ENCODE measurements around the gene ARL15.

ARL15 gene

DNA sequence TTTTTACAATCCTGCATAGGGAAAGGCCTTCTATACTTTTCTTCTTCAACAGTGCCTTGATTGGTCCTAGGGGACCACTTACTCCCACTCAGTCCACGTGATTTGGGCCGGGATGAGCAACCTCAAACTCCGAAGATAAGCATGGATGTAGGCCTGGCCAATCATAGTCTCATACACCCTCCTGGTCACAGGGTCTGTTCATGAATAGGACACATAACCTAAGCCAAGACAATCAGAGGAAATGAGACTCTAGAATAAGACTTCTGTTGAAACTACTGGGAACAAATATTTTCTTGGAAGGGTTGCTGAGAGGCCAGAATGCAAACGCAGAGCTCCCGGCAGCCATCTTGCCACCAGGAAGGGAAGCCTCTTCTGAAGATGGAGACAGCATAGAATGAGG, 68.1 kb downstream of the ARL15 start:
- DNase-seq = no peak

DNA sequence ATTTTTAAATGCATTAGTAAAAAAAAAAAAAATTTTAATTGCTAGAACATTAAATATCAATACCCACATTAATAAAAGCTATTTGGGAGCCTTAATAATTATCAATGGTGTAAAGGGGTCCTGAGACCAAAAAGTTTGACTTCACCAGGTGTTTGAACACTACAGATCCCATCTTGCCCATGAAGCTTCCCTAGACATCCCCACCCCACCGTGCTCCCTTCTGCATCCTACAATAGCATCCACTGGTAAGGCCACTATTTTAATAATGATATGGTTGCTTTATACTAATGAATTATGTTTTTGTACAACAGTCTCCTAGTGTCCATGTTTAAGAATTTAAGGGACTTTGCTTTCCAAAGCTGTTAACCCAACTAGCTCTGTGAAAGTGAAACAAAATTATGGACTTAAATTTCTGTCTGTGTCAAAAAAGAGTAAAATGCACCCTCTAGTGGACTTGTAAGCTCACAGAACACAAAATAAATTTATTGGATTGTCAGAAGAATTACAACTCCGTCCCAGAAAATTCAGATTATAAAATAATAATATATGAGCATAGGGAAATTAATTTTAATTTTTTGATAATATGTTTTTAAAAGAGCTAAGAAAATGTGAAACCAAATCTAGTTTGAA, 76.0 kb downstream of the ARL15 start:
- DNase-seq = peak; percentile 19

DNA sequence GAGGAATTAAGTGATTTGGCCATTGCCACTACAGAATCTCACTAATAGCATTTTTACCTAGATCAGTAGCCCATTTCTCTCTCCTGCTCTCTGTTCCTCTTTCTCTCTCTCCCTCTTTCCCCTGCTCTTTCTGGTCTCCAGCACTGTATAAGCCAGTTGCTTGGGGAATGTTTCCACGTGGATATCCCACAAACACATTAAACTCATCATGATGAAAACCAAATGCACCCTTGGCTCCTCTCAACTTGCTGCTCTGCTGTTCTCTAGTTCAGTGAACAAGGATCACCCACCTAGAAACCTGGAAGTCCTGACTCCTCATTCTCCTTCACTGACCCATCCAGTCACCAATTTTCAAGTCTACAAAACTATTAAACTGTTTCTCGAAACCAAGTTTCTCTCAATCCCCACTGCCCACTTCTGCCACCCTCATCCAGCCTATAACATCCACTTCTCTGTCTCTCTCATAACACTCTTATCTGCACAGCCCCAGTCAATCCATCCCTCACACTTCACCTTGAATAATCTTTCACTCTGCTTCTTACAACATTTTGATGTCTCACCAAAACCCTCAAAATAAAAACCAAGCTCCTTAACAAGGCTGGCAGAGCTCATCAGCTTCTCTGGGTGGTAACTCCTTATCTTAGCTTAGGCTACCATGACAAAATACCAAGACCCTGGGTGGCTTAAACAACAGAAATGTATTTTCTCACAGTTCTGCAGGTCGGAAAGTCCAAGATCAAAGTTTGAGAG, 79.3 kb downstream of the ARL15 start:
- no peak for DNase-seq

DNA sequence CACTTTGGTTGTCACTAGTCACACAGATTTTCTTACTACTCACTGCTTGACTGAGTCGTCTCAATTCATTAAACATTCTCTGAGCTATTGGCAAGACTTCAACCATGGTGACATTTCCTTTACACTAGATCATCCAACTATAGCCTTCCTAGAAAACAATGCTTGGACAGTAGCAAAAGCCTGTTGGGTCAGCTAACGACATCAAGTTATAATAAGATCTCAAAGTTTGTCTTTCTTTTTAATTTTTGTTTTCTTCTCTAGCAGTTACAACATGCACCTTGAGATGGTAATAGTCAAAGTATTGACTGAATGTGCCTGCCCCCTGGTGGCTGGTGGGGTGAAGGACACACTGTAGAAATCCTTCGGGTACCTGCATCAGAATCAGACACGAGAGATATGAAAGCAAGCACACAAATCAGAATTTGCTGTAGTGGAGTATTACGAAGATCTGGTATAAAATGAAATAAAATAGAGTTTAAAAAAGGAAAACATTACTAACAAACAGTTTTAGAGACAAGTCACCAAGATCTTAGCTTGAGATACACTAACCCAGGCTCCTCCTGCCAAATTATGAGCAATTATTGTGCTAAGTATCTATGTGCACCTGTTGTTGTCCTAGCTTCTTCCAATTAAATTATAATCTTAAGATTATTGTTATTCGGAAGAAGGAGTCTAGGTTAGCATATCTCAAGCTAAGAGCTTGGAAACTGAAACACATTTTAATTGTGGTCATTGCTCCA, 81.2 kb downstream of the ARL15 start:
- DNase-seq = peak; percentile 37

DNA sequence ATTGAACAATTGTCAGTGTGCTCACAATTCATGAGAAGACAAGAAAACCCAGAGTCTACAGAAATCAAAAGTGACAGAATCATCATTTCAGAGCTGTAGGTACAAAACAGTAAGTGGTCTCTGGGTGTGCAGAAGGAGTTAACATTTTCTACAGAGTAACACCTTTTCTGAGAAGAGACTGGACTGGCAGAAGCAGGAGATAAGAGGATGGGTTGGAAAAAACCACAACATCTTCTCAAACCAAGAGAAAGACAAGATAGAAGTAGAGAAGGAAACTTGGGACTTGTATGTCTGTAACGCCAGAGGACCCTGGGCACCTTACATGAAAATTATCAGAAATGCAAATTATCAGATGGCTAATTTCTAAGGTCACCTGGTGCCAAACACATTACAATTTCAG, 82.6 kb downstream of the ARL15 start:
- DNase-seq = no peak

DNA sequence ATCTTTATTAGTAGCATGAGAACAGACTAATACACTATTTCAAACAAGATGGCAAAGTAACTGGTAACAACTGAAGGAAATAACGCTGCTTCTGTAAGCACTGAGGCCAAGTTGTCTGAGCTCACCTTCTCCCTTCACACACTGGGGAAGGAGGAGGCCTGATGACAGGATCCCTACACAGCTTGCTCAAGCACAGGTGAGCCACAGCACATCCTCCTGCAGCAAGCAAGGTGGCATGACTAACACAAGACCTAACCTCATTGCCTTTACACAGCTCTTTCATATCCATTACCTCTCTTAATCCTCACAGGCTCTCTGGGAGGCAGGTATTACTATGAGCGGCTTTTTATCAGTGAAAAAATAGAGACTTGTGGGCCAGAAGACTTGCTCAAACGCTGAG, 83.3 kb downstream of the ARL15 start:
- no peak for DNase-seq

DNA sequence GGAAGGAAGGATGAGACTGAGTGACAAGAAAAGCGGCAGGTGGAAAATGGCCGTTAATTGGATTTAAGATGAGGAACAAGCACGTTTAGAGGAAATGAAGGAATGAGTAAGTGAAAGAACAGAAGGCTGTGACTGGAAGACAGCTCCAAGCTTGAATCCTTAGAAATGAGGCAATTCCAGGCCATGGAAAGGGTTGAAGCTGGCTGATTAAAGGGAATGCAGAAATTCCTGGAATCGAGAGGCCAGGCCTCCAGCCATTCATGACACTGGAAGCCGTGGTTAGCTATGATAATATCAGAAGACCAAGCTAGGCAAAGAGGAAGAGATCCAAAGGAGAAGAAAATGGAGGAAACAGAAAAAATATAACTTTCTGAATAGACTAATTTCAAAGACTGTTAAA, 84.2 kb downstream of the ARL15 start:
- DNase-seq = no peak

DNA sequence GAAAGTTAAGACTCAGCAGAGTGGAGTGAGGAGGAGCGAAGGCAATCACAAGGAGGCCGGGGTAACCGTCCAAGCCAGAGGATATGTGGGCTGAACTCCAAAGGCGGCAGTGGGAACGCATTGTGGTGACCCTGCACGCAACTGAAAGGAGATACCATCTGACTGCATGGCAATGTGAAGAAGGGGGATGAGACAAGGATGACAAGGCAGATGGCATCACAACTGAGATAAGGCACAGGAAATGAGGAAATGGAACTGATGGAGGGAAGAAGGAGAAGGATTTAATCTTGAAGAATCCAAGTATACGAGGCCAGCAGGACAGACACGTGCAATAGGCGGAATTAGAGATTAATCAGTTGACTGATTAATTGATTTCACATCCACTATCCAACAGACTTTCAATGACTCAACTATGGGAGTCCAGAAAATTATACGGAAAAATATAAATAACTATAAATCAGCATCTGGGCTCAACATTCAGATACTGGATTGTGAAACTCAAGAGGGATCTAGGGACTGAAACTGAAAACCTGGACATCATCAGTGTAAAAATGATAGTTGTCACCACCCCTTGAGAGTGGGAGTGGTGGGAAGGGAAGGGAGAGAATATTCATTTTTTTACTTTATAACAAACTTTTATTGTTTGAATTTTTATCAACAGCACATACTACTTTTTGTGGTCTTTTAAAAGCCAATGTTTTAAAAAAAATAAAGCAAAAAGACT, 86.1 kb downstream of the ARL15 start:
- DNase-seq = no peak

DNA sequence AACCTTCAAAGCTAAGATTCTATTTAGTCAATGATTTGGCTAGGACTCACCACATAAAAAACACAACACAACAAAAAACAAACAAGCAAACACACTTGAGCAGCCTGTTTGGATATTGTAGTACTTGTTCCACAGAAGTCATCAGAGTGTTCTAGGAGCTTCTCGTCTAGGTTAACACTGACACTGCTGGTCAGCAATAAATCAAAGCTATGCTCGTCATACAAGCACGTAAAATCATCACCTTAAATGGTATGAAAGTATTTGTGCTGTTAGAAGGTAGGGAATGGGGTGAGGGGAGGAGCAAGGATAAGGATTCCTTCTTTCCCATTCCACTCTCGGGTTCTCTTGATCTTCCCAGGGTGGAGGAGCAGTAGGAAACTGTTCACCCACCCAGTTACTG, 88.0 kb downstream of the ARL15 start:
- no peak for DNase-seq

DNA sequence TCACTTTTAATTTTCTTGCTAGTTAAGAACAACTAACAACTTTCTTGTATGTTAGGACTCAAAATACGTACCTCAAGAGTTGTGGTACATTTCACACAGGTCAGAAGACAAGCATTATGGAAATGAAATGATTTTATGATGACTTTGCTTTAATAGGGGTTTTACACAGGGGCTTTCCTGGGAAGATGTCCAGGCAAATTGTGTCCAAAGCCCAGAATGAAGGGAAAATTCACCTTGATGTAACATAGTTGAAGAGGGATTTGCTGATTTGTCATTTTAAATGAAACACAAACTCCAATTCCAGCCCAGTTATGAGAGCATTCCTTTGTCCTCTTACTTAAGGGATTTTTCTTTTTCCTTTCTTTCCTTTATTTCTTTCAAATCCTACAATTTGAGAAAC, 89.2 kb downstream of the ARL15 start:
- DNase-seq = no peak

DNA sequence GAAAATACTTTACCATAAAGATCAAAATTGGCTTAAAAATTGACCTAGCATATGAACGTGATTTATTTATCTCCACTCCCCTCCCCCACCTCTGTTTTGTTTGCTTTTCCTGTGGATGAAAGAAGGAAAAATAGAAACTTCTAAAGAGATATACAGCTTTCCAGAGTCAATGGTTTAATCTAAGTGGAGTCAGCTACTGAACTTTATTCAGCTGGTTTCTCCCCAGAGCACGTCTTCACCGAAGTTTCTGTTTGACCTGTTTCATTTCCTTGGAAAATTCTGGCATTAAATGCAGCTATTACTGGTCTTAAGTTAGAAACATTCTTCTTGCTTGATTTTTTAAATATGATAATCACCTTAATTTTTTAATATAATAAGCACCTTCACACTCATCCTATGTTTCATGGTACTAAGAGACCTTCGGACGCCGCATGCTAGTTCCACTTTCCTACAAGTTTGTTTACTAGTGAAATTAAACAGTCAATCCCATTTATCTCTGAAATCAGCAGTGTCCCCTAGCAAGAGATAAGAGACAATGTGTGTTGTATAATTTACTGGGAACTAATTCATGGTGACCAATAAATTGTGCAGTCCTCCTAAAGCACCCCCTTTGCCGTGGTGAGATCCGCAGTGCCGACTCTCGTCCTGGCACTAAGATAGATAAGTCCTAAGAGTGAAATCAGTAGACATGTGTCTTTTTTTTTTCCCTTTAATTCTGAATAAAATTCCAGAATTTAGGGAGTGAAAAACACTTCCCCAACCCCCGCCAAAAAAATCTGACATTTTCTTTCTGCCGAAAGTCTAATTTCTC, 89.9 kb downstream of the ARL15 start:
- DNase-seq = no peak

DNA sequence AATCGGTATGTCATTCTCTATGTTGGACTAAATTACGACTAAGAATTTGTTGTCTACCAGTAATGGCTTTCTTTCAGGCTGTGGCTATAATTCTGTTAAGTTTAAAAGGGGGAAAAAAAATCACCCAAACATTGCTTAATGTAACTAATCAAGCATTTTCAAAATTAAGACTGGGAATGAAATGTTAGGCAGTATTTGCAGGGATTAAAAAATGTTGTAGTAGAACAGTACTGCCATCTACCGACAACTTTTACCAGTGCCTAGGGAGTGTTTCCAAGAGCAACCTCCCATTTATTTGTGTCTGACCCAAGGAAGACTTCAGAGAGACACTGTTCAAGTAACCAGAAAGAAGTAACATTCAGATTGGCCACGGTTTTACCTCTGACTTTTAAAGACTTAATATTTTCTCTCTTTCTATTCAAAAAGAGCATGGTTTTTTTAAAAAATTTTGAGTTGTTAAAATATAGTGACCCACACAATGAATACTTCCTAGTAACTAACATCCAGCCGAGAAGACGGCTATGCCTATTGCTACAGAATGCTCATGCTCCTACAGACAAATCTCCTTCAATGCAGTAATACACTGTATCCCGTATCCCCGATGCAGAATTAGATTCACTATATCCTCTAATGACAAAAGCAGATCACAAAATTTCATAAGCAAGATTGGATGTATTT, 92.4 kb downstream of the ARL15 start:
- DNase-seq = peak; percentile 14

DNA sequence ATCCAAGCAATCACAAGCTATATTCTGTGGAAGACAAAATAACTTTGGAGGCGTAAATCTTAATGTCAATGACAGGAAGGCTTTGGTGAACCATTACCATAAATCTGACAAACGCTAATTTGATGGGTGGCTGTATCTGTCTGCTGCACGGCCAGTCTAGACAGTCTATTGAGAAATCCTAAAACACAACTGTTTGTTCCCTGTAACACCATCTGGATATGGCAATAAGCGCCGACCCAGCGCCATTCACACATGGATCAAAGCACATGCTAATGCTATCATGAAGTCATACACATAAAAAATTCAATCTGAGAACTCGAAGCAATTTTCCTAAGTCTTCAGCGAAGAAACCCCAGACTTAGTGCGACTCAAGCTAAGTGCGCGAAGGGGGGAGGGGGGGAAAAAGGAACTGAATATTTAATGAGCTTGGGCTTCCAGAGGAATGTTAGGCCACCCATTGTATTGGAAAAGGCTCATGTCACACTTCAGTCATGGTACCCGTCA, 95.1 kb downstream of the ARL15 start:
- DNase-seq = no peak

DNA sequence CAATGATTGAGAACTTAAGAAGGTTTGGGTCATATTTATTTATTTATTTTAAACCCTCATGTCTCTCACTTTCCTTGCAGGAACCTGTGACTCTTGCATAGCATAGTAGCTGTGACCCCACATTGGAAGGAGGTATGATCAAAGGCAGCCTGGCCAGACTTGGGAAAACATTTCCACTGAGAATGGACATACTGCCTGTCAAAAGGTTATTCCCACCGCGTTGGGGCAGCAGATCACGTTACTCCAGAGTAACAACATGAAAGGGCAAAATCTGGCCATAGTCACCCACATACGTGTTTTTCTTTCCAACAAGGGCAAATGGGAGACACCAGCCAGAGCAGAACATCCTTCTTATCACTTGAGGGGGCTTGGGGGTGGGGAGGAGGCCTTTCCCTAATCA, 95.7 kb downstream of the ARL15 start:
- no peak for DNase-seq

DNA sequence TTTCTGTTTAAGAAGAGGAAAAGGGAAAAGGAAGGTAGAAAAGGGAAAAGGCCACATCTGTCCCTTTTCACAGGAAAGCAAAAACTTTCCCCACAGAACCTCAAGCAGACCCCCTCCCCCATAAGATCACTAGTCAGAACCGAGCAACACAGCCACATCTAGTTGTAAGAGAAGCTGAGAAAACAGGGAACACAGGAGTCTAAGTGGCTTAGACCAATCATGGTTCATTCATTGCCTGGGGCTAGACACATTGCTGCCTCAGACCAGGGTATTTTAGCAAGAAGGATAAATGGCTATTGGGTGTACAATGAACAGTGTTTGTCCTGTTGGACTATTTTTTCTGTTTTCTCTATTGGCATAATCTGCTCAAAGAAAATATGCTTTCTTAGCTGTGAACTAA, 98.0 kb downstream of the ARL15 start:
- DNase-seq = no peak

DNA sequence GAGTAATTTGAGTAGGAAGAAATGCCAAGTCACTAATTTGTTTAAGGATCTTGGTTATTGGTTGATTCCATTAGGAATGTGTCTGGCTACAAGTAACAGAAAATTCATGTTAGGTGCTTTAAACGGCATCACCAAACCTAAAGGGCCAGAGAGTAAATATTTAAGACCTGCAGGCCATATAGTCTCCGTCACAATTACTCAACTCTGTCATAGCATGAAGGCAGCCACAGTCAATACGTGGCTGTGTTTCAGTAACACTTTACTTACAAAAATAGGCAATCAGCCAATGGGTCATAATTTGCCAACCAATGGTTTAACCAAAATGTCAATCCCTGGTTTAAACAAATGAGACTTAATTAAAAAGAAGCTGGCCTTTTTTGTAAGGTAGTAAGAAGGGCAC, 98.5 kb downstream of the ARL15 start:
- no peak for DNase-seq

DNA sequence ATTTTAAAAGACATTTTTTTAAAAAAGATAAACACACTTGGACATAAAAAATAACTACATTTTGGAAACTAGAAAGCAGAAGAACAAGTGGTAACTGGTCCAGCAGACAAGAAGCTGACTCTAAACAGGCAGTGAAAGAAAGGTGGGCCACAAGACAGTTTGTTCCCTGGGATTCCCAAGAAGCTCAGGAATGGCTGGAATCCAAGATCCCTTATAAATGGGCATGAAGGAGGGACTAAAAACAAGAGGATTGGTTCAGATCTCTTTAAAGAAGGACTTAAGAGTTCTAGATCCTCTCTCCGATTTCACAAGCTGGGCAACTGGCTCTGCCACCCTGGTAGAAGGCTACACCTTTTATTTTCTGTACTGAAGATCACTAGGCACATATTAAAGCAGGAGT, 102.8 kb downstream of the ARL15 start:
- no peak for DNase-seq

DNA sequence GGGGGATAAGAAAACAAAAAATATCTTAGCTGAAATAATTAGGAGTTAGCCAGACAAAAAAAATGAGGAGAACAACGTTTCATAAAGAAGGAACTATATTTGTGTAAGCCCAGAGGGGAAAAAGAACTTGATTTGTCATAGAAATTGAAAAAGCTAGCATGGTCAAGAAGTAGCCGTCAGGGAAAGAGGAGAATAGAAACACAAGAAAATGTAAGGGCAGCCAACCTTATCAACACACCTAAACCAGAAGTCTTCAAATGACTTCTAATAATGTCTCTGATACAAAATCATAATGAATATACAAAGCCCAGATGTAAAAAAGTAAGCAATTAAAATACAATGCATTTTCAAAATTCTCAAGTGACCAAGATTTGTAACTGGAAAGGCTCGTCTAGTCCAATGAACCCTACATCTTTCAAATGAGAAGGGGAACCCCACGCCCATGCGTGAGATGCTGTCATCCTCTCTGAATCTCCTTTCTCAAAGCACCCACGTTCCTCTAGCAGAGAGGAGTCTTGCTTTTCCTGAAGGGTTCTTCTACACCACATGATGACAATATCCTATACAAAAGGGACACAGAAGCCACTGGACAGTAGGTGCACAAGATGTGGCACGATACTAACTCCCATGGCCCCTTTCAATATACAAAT, 103.7 kb downstream of the ARL15 start:
- DNase-seq = no peak

DNA sequence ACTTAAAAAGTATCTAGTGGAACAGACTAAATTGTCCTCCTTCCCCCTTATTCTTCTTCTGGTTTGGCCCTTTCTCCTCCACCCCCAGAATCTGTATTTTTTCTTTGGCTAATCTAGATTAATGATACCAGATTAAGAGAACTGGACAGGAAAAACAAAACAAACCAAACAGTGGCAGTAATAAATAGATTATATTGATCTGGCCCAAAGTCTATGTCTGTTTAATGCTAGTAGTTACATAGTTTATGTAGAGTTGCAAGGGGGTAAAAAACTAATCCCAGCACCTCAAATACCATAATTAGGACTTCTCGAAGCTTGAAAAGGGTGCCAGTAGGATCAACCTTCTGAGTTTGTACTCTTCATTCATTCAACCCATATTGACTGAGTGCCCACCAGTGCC, 104.5 kb downstream of the ARL15 start:
- DNase-seq = no peak

DNA sequence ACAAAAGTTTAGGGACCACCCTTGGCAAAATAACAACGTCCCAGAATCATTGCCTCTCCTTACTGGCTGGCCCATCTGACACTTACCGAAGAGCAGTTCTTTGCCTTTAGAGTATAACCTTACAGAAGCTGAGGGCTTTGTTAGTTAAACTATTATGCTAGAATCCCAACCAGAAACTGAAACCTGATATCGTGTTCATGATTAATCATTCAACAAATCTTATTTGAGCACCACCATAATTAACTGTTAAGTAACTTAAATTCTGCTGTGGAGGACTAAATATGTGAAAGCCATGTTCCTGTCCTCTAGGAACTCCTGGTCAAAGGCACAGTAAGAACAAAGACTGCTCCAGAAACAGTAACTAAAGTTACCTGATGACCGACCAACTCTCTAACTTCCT, 104.9 kb downstream of the ARL15 start:
- no peak for DNase-seq

DNA sequence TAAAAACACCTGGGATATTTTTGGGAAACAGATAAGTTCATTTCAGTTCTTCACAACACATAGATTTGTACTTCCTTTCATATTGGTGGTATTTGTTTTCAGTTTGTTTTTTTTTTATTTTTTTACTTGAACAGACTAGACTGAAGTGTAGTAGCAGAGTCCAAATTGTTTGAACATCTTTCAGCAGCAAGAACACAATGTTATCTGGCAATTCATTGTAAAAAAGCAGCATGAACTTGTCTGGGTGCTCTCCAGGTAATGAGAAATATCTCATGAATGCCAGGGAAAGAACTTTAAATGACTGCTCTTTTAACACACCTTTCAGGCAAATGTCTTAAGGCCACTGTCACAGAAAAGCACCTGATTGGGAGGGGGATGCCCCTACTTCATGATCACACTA, 113.4 kb downstream of the ARL15 start:
- DNase-seq = no peak

Measured in NCI-H226 (cell line).